Measurements from ENCODE around the gene ST6GAL1.
"Not testable (repeated sequence)": the region's sequence is repeated elsewhere in the genome, so short reads cannot be mapped to it uniquely, and the experiment has no call there.

The ST6GAL1 gene, protein sequence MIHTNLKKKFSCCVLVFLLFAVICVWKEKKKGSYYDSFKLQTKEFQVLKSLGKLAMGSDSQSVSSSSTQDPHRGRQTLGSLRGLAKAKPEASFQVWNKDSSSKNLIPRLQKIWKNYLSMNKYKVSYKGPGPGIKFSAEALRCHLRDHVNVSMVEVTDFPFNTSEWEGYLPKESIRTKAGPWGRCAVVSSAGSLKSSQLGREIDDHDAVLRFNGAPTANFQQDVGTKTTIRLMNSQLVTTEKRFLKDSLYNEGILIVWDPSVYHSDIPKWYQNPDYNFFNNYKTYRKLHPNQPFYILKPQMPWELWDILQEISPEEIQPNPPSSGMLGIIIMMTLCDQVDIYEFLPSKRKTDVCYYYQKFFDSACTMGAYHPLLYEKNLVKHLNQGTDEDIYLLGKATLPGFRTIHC

DNA sequence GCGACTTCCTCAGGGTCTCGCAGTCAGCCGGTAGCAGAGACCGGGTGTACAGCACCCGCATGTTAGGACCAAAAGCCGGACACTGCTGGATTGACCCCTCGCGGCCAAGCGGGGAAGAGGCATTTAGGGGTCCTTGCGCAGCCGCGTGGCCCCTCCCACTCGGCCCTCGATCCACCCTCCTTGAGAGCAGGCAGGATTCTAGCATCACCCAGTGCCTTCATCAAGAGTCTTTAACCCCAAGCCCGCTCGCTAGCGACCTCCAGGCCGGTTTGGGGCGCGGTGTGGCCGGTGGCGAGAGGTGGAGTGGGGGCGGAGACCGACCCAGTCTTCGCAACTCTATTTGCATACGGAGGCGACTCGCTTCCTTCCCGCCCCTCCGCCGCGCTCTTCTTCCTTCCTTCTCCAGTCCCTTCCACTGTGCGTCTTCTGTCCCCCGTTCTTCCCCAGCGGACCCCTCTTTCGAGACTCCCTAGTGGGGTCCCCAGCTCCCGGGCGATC lies at the start of gene ST6GAL1:
TSS of gene ST6GAL1 (plus strand) at position 384 of the 498 bp plus-strand sequence. CDS start 112,178 bp downstream, outside the sequence.
- DNase-seq (ENCODE audit: low read depth, low spot score) = peak; percentile 78

DNA sequence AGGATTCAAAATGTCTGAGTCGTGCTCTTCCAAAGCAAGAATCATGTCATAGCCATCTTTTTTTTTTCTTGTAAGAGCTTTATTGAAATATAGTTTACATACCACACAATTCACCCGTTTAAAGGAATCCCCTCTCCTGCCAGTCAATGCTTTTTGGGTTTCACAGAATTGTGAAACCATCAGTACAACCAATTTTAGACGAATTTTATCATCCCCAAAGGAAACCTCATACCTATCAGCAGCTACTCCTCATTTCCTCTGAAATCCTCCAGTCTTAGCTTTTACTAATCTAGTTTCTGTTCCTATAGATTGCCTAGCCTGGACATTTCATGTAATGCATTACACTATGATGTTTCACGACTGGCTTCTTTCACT lies 48.2 kb upstream of the ST6GAL1 start:
- DNase-seq (ENCODE audit: low read depth, low spot score) = no peak

DNA sequence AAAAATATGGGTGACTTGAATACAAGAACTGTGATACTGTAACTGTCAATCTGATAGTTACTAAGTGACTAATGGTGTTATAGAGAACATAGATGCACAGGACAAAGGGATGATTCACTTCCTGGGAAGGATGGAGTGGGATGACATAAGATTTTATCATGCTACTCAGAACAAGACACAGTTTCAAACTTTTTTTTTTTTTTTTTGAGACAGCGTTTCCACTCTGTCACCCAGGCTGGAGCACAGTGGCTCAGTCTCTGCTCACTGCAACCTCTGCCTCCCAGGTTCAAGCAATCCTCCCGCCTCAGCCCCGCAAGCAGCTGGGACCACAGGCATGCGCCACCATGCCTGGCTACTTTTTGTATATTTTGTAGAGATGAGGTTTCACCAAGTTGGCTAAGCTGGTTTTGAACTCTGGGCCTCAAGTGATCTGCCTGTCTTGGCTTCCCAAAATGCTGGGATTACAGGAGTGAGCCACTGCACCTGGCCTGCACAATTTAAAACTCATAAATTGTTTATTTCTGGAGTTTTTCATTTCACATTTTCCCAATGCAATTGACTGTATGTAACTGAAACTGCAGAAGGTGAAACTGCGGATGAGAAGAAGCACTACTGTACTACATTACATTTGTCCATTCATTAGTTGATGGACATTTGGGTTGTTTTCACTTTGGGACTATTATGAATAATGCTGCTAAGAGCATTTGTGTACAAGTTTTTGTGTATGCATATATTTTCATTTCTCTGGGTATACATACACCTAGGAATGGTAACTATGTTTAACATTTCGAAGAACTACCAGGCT lies 47.2 kb upstream of the ST6GAL1 start:
- DNase-seq (ENCODE audit: low read depth, low spot score) = no peak

DNA sequence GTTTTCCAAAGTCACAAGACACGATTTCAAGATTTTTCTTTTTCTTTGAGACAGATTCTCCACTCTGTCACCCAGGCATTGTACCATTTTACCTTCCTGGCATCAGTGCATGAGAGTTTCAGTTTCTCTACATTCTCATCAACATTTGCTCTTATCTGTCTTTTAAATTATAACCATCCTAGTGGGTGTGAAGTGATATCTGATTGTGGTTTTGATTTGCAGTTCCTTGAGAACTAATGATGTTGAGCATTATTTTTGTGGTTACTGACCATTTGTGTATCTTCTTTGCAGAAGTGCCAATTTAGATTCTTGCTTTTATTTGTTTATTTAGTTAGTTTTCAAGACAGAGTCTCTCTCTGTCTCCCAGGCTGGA lies 46.7 kb upstream of the ST6GAL1 start:
- no peak for DNase-seq (ENCODE audit: low read depth, low spot score)

DNA sequence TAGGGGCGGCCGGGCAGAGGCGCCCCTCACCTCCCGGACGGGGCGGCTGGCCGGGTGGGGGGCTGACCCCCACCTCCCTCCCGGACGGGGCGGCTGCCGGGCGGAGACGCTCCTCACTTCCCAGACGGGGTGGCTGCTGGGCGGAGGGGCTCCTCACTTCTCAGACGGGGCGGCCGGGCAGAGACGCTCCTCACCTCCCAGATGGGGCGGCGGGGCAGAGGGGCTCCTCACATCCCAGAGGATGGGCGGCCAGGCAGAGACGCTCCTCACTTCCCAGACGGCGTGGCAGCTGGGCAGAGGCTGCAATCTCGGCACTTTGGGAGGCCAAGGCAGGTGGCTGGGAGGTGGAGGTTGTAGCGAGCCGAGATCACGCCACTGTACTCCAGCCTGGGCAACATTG lies 45.5 kb upstream of the ST6GAL1 start:
- DNase-seq (ENCODE audit: low read depth, low spot score) = not testable (repeated sequence)

DNA sequence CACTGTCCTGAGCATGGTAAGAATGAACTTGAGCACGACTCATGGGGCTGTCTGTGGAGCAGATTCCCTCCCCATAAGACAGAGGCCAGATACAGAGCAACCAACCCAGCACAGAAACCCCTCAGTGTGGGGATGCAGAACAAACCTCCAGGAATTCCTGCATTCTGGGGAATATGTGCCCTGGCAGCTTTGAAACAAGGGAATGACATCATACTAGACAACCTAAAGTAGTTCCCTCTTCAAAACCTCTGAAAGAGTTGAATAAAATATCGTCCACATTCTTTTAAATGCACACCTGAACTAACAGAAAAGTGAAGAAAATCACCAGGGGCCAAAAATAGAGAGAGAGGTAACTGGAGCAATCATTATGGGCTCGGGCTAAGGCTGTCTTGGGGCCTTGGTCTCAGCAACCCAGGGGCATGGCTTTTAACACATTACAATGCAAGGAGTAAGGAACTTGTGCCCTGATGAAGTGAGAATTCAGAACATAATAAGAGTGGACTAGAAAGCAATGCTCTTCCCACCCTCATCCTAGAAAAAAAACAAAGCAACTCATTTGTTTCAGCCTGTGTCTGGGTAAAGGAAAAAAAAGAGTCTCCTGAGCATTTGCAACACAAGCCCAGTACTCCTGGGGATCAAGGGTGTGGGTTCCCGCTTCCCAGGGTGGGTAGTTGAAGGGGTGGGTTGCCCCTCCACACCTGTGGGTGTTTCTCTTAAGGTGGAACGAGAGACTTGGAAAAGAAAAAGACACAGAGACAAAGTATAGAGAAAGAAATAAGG lies 43.9 kb upstream of the ST6GAL1 start:
- DNase-seq (ENCODE audit: low read depth, low spot score) = no peak

DNA sequence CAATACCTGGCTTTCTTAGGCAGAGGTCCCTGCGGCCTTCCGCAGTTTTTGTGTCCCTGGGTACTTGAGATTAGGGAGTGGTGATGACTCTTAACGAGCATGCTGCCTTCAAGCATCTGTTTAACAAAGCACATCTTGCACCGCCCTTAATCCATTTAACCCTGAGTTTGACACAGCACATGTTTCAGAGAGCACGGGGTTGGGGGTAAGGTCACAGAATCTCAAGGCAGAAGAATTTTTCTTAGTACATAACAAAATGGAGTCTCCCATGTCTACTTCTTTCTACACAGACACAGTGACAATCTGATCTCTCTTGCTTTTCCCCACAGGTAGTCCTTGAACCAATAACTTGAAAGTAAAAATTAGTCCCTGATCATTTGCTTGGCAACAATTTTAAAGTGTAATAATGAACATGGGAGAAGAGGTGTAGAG lies 42.8 kb upstream of the ST6GAL1 start:
- not testable (repeated sequence) for DNase-seq (ENCODE audit: low read depth, low spot score)

DNA sequence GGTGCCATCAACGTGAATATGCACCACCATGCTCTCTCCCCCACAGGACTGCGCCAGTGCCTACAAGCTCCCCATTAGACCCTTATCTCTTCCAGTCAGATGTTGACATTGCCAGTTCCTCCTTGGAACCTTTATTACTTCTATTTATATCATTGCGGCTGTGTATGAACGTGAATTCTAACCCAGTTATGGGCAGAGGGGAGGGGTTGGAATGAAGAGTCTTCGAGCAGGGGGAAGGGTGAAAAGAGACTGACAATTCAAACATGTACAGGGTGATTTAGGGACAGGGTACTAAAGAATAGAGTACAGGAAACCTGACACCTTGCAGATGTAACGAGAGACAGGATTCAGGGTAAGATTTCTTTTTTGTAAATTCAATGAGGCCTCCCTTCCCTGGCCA lies 41.8 kb upstream of the ST6GAL1 start:
- DNase-seq (ENCODE audit: low read depth, low spot score) = no peak

DNA sequence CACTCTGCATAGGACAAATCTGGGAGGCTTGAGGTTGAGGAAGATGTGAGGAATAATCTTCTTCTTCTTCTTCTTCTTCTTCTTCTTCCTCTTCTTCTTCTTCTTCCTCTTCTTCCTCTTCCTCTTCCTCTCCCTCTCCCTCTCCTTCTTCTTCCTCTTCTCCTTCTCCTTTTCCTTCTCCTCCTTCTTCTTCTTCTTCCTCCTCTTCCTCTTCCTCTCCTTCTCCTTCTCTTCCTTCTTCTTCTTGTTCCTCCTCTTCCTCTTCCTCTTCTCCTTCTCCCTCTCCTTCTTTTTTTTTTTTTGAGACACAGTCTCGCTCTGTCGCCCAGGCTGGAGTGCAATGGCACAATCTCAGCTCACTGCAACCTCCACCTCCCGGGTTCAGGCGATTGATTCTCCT lies 40.6 kb upstream of the ST6GAL1 start:
- not testable (repeated sequence) for DNase-seq (ENCODE audit: low read depth, low spot score)

DNA sequence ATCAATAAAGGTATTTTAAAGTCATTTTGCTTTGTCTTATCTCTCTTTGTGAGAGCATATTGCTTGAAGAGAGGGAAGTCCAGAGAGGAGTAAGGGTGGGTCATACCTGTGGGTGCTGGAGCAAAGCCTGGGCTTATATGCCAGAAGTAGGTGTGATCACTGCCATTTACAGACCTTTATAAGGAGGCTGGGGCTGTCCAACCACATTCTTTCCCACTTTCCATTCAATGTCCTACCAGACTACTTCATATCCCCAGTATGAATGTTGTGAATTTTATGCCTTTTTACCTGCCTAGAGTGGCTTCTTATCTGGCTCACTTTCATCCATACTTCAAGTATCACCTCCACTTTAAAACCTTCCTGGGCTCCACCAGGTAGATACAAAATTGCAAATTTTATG lies 39.4 kb upstream of the ST6GAL1 start:
- no peak for DNase-seq (ENCODE audit: low read depth, low spot score)

DNA sequence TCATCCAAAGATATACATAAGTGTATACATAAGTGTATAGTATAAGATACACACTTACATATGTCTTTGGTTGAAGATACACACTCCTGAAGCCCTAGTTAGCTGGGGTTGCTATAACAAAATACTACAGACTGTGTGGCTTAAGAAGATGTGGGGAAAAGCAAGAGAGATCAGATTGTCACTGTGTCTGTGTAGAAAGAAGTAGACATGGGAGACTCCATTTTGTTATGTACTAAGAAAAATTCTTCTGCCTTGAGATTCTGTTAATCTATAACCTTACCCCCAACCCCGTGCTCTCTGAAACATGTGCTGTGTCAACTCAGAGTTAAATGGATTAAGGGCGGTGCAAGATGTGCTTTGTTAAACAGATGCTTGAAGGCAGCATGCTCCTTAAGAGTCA lies 37.3 kb upstream of the ST6GAL1 start:
- DNase-seq (ENCODE audit: low read depth, low spot score) = not testable (repeated sequence)

DNA sequence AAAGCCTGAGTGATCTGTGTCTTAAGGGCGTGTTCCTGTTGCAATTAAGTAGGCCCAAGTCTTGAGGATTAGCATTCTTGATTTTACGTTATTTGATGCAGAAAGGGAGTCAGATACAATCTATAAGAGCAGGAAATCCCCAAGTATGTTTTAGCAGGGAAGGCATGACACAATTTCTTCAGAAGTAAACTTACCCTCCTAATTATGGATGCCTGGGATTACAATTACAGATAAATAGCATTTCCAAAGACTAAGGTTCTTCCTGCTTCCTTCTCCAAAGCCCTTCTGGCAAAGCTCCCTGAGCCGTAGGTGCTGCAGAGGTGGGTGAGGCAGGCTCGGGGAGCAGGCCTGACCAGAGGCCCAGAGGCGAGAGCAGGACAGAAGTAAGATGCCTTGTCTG lies 34.9 kb upstream of the ST6GAL1 start:
- DNase-seq (ENCODE audit: low read depth, low spot score) = no peak

DNA sequence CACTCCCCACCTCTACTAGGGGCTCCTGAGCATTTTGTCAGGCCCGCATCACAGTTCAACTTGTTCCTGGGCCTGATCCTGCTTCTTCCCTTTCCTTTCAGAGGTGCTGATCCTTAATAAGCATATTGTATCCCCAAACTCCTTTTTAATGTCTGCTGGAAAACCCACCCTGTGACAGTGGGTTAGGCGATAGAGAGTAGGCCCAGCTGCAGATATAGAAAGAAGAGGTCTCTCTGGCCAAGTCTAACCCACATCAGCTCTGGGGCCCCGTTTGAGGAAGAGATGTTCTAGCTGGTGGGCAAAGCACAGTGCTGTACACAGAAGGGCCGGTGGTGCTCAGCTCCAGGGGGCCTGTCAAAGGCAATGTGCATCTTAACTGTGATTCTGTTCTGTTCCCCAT lies 34.3 kb upstream of the ST6GAL1 start:
- DNase-seq (ENCODE audit: low read depth, low spot score) = no peak

DNA sequence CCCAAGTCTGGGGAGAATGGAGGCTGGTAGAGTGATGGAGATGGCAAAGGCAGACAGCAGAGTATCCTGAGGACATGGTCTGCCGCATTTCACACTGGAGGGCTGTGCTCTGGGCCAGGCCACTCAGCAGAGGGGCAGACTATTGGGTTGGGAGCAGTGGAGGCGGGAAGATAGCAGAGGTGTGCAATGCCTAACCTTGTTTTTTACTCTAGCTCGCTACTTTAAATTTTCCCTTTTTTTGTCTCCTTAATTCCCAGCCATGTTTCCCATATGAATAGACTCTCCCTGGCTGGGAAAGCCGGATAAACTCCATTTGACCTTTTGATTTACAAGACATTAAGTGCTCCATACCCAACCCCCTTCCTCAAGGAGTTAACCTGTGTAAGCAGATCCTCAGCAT lies 33.5 kb upstream of the ST6GAL1 start:
- DNase-seq (ENCODE audit: low read depth, low spot score) = no peak

DNA sequence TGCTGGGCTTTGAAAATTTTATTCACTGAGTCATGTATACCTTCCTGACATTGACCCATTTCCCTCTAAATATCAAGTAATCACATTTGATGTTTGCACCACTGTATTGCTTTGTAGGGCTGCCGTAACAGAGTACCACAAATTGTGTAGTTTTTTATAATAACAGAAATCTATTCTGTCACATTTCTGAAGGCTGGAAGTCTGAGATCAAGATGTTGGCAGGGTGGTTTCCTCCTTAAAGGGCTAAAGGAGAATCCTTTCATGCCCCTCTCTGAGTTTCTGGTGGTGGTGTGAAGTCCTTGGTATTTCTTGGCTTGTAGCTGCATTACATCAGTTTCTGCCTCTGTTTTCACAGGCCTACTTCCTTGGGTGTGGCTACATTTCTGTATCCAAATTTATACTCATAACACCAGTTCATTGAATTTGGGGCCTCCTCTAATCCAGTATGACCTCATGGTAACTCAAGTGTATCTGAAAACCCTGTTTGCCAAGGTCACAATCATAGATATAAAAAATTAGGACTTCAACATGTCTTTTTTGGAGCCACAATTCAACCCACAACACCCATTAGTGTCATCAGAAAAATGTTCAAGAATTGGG lies 29.1 kb upstream of the ST6GAL1 start:
- no peak for DNase-seq (ENCODE audit: low read depth, low spot score)

DNA sequence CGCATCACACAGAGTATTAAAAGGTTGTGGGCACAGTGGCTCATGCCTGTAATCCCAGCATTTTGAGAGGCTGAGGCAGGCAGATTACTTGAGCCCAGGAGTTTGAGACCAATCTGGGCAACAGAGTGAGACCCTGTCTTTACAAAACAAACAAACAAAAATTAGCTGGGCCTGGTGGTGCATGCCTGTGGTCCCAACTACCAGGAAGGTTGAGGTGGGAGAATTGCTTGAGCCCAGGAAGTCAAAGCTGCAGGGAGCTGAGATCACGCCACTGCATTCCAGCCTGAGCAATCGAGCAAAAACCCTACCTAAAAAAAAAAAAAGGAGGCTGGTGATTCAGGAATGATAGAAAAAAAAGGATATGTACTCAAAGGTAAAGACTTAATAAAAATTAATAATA lies 28.2 kb upstream of the ST6GAL1 start:
- no peak for DNase-seq (ENCODE audit: low read depth, low spot score)

DNA sequence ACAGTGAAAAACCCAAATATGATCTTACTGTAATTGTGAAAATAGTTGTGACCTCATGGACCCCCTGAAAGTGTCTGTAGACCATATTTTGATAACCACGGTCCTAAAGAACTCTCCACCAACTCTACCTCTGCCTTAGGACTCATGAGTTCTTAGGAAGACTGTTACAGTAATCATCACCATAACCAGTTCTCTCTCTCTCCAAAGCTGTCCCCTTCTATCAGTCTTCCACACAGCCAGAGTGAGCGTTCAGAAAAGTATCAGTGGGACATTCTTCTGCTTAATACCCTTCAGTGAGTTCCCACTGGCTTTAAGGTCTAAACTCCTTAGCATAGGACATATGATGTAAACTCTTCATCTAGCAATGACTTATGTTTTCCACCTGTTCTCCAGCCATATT lies 27.6 kb upstream of the ST6GAL1 start:
- DNase-seq (ENCODE audit: low read depth, low spot score) = no peak

DNA sequence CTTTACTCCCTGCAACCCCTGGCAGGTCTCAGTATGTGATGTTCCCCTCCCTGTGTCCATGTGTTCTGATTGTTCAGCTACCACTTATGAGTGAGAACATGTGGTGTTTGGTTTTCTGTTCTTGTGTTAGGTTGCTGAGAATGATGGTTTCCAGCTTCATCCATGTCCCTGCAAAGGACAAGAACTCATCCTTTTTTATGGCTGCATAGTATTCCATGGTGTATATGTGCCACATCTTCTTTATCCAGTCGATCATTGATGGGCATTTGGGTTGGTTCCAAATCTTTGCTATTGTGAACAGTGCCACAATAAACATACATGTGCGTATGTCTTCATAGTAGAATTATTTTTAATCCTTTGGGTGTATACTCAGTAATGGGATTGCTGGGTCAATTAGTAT lies 26.6 kb upstream of the ST6GAL1 start:
- DNase-seq (ENCODE audit: low read depth, low spot score) = not testable (repeated sequence)

DNA sequence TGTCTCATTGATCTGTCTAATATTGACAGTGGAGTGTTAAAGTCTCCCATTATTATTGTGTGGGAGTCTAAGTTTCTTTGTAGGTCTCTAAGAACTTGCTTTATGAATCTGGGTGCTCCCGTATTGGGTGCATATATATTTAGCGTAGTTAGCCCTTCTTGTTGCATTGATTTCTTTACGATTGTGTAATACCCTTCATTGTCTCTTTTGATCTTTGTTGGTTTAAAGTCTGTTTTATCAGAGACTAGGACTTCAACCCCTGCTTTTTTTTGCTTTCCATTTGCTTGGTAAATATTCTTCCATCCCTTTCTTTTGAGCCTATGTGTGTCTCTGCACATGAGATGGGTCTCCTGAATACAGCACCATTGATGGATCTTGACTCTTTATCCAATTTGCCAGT lies 23.3 kb upstream of the ST6GAL1 start:
- DNase-seq (ENCODE audit: low read depth, low spot score) = not testable (repeated sequence)

DNA sequence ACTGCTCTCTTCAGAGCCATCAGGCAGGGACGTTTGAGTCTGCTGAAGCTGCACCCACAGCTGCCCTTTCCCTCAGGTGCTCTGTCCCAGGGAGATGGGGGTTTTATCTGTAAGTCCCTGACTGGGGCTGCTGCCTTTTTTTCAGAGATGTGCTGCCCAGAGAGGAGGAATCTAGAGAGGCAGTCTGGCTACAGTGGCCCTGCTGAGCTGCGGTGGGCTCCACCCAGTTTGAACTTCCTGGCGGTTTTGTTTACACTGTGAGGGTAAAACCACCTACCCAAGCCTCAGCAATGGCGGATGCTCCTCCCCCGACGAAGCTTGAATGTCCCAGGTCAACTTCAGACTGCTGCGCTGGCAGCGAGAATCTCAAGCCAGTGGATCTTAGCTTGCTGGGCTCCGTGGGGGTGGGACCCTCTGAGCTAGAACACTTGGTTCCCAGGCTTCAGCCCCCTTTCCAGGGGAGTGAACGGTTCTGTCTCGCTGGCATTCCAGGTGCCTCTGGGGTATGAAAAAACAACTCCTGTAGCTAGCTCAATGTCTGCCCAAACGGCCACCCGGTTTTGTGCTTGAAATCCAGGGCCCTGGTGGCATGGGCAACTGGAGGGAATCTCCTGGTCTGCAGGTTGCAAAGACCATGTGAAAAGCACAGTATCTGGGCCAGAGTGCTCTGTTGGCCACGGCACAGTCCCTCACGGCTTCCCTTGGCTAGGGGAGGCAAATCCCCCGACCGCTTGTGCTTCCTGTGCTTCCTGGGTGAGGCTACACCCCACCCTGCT lies 21.1 kb upstream of the ST6GAL1 start:
- DNase-seq (ENCODE audit: low read depth, low spot score) = no peak

Measured in iPS DF 19.7 (cell line).